GM19372 (cell line): Measurements from ENCODE around the gene ABL2.

ENCODE experiments used
- ATAC-seq: cut with Tn5 transposase; IDR thresholded peaks from one replicate; pipeline ENCODE4 v1.9.1; 2021; ENCODE audit warnings: mild to moderate bottlenecking, low read depth, moderate library complexity; ENCODE audit not compliant: unreplicated experiment

Gene ABL2

GRCh38 chr1:179103999-179104398 lies 125.5 kb downstream of the ABL2 start:
- ATAC-seq, result no peak

DNA sequence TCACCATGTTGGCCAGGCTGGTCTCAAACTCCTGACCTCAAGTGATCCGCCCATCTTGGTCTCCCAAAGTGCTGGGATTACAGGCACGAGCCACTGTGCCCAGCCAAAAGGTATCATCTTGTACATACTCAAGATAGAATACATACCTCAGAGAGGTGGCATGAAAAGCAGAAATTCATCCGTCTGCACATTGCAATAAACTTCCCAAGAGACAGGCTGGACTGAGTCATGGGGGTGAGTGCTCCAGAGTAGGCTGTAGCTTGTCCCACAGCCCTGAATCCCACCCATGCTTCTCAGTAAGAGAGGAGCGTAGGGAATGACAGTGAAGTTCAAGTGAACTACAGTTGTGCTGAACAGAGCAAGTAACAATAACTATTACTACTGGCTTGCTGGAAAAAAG lies 127.9 kb downstream of the ABL2 start:
- no peak for ATAC-seq

DNA sequence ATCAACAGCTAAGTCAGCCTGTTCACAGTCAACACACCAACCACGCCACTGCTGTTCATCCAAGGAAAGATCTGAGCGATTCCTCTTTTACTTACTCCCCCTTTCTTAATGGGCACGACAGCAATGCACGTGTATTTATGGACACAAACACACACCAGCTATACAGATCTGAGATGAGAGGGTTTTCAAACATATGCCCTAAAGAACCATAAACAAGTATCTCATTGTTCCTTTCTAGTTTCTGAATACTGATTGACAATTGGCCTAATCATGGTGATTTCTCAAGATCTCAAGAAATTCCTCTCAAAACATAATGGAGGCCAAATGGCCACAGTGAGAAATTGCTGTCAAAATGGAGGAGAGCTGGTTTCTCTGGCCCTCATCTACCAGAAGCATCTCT lies 129.6 kb downstream of the ABL2 start:
- no peak for ATAC-seq

GRCh38 chr1:179095924-179096323 lies 133.6 kb downstream of the ABL2 start:
- no peak for ATAC-seq

DNA sequence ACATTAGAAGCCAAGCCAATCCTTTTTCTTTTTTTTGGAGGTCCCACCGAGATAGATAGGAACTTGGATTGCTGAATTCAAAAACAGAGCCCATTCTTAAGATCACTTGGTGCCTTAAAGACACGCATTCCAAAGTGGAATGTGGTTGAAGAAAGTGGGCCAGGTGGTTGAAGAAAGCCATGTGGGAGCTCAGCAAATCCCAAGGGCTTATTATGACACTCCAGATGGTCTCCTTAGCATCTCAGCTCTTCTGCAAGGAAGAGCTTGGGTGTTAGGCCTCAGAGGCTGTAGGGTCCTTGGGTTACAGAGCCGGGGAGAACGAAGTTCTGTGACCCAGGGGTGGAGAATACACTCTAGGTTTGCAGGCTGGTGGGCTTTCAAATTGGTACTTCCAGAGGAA lies 134.1 kb downstream of the ABL2 start:
- ATAC-seq, result no peak

DNA sequence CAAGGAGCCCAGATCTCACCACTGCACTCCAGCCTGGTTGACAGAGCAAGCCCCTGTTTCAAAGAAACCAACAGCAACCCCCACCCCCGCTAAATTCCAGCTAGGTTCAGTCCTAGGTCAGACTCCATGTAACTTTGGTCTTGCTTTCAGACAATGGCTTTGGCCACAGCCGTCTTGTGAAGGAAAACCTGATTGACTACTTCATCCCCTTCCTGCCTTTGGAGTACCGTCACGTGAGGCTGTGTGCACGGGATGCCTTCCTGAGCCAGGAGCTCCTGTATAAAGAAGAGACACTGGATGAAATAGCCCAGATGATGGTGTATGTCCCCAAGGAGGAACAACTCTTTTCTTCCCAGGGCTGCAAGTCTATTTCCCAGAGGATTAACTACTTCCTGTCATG lies 134.7 kb downstream of the ABL2 start:
- no peak for ATAC-seq

- no peak for ATAC-seq
Observed at GRCh38 chr1:179092896-179093461, 136.5 kb downstream of the ABL2 start.

DNA sequence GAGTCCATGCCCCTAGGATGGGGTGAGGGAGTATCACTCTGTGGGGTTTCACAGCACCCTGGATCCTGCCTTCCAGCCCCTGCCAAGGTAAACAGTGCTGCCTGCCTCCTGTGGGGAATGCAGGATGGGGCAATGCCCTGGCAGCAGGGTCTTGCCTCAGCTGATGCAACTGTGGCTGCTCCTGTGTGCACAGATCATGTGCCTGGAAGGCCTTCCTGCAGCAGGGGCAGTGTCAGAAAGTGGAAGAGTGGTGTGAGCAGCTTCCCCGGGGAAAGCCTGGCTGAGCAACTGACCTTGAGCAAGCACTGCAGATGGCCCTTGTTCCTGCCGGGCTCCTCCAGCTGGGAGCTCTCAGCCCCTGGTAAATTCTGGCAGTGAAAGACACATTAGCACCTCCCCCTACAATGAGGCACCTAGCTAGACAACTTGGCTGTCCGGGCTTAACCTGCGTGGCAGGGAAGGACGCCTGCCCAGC lies 137.7 kb downstream of the ABL2 start:
- no peak for ATAC-seq

- no peak for ATAC-seq
Observed at GRCh38 chr1:179090923-179091322, 138.6 kb downstream of the ABL2 start.

DNA sequence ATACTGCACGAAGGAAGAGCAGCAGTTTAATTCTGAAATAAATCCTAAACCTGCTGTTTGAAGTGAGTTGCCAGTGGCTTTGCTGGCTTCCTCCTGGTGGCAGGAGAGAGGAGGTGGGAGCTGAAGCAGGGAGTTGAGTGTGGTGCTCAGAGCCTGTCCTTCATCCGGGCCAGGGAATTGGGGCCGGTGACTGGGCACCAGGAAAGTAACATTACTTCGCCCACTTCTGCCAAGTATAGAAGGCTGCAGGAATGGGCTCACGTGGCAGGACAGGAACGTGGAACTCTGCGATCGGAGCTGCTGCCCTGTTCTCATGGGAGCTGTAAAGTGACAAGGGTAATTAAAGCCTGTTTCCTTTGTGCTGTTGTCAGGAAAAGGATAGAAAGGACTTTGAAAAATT lies 139.0 kb downstream of the ABL2 start:
- no peak for ATAC-seq

DNA sequence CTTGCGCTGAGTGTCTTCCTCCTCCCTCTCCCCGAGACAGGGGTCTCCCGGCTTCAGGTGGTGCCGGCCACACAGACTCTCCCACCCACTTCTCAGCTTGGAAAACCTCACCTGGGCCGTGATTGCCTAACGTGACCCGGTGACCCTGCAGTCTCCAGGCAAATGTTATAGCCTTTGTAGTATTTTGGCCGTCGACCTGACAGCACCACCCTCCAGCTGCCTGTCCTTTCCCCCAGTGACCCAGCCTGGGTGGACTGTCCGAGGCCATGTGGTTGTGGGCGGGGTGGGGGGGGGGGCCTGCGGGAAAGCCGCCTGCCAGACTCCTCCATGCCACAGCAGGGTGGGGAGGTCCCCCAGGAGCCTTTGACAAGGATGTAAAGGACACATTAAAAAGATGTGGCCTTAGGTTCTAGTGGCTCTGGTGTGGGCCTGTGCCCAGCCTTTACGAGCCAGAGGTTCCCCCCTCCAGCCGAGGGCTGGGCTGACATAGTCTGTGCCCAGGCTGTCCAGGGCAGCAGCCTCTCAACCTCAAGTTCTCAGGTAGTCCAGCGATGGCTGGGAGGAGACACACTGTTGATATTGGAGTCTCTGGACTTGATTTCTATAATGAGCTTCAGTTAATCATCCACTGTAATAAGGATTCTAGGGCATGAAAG lies 139.5 kb downstream of the ABL2 start:
- ATAC-seq, result no peak

DNA sequence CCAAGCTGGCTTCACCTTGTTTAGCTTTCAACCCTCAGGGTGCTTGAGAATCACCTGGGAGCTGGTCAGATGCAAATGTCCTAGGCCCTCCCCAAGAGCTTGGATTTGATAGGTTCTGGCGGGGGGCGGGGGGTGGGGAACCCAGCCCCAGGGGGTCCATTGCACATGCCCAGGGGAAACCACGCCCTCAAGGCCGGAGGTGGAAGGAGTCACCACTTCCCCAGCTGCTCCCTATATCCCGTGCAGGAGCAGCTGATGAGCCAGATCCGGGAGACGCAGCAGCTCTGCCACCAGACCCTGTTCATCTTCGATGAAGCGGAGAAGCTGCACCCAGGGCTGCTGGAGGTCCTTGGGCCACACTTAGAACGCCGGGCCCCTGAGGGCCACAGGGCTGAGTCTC lies 141.8 kb downstream of the ABL2 start:
- ATAC-seq, result no peak

GRCh38 chr1:179083533-179083932 lies 145.9 kb downstream of the ABL2 start:
- no peak for ATAC-seq

DNA sequence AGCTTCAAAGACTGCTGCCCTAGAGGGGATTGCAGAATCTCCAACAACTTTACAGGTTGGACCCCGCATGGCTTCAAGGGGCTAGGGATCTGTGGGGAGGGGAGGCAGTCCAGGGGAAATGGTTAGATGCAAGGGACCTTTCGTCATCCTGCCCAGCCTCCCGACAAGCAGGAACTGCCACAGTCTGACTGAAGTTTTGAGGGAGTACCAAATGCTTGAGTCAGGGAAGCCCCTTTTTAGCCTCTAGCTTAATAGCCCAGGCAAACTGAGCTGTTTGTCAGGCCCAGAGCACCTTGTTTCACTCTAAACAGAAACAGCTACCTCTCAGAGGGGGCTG lies 146.5 kb downstream of the ABL2 start:
- no peak for ATAC-seq

GRCh38 chr1:179082333-179082998 lies 147.0 kb downstream of the ABL2 start:
- peak; percentile 9 for ATAC-seq

- peak; percentile 80 for ATAC-seq
Observed at GRCh38 chr1:179081687-179082332, 147.7 kb downstream of the ABL2 start, which contains the start of gene TOR3A. TSS of gene TOR3A (plus strand) at chr1:179082070. CDS start at chr1:179082129, 59 bp downstream.

DNA sequence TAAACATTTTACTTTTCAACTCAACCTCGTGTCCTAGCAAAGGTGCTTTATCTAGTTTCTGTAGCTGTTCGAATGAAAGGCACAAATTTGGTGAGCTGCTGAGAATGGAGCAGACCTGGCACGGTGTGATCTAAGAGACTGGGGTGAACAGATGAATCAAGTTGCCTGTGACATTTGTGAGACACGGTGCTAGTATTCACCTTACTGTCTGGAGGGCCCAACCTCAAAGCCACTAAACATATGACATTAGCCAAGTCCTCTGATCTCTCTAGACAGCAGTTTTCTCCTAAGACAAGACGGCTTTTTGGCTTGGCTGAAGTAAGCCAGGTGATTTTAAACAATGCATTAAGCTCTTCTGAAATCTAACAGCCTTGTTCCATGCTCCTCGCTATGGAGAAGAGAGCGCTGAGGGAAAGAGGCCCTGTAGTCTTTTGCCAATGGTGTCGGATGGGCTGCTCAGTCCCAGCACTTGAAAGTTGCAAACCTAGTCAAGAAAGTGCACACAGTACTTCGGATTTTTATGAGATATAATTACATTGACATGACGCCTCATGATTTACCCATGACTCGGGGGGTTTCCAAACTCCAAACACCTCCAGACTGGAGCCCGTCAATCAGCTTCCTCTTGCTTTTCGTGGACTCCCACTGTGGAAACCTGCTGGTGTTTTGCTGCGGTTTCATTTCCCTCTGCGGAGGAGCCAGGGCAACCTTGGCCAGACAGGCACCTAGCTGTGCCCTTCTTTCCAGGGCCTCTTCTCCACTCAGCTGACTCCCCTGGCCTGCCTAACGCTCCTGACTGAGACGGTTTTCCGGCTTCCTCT lies 148.4 kb downstream of the ABL2 start:
- no peak for ATAC-seq

- ATAC-seq, result no peak
Observed at GRCh38 chr1:179079113-179079761, 150.2 kb downstream of the ABL2 start.

GRCh38 chr1:179077396-179077795 lies 152.1 kb downstream of the ABL2 start:
- ATAC-seq, result no peak

- no peak for ATAC-seq
Observed at GRCh38 chr1:179066471-179066870, 163.0 kb downstream of the ABL2 start.
